Activated CD4-positive, CD25-positive, alpha-beta regulatory T cell treated with anti-CD3 and anti-CD28 coated beads, Interleukin-2, amount 50 U/mL, for 16 hours (primary cell): ENCODE measurements around the gene TNNI3K.

Source experiments
- DNase-seq: peaks from one replicate; pipeline ENCODE4 v3.0.0-alpha.2; 2020; ENCODE audit warnings: low read depth, low spot score

Gene TNNI3K

GRCh38 chr1:74392840-74393239, 157.7 kb downstream of the TNNI3K start:
- no peak for DNase-seq

GRCh38 chr1:74395571-74395970, 160.4 kb downstream of the TNNI3K start:
- DNase-seq = no peak

- DNase-seq = no peak
Observed at GRCh38 chr1:74396462-74396861, 161.3 kb downstream of the TNNI3K start.

- no peak for DNase-seq
Observed at GRCh38 chr1:74396933-74397332, 161.7 kb downstream of the TNNI3K start.

GRCh38 chr1:74399249-74399648, 164.1 kb downstream of the TNNI3K start:
- DNase-seq = no peak

- no peak for DNase-seq
Observed at GRCh38 chr1:74402873-74403272, 167.7 kb downstream of the TNNI3K start.

GRCh38 chr1:74403606-74404005, 168.4 kb downstream of the TNNI3K start:
- DNase-seq = no peak

- DNase-seq = no peak
Observed at GRCh38 chr1:74406759-74407158, 171.6 kb downstream of the TNNI3K start.

- no peak for DNase-seq
Observed at GRCh38 chr1:74407902-74408301, 172.7 kb downstream of the TNNI3K start.

GRCh38 chr1:74412244-74412643, 177.1 kb downstream of the TNNI3K start:
- DNase-seq = no peak

GRCh38 chr1:74415935-74416334, 180.7 kb downstream of the TNNI3K start:
- no peak for DNase-seq

- DNase-seq = no peak
Observed at GRCh38 chr1:74419611-74420010, 184.4 kb downstream of the TNNI3K start.

- DNase-seq = no peak
Observed at GRCh38 chr1:74420467-74420866, 185.3 kb downstream of the TNNI3K start.

GRCh38 chr1:74422421-74423292, 187.5 kb downstream of the TNNI3K start:
- no peak for DNase-seq

- DNase-seq = no peak
Observed at GRCh38 chr1:74423471-74423870, 188.3 kb downstream of the TNNI3K start.

GRCh38 chr1:74425676-74426075, 190.5 kb downstream of the TNNI3K start:
- no peak for DNase-seq

- no peak for DNase-seq
Observed at GRCh38 chr1:74426208-74426937, 191.2 kb downstream of the TNNI3K start.

- no peak for DNase-seq
Observed at GRCh38 chr1:74427681-74428080, 192.5 kb downstream of the TNNI3K start.

- DNase-seq = no peak
Observed at GRCh38 chr1:74429580-74429979, 194.4 kb downstream of the TNNI3K start.

- no peak for DNase-seq
Observed at GRCh38 chr1:74430342-74430934, 195.3 kb downstream of the TNNI3K start.

GRCh38 chr1:74431531-74431930, 196.3 kb downstream of the TNNI3K start:
- DNase-seq = no peak

- DNase-seq = no peak
Observed at GRCh38 chr1:74432325-74432724, 197.1 kb downstream of the TNNI3K start.

GRCh38 chr1:74434321-74434720, 199.1 kb downstream of the TNNI3K start:
- DNase-seq = no peak
